Hepatocyte (in vitro differentiated cells): Measurements from ENCODE around the gene POLD2. TPM values are rescaled to one million over a fixed set of nuclear protein-coding genes. Genes with fewer than 3 reads are reported as not detected.

Source experiments
- DNase-seq: peaks from one replicate; pipeline ENCODE4 v3.0.0-alpha.2; 2016; ENCODE audit warnings: low spot score
- H2AFZ ChIP-seq: fragments of 200-600 bp; sonication (generic); 2 replicates; pipeline ENCODE4 v1.6.0; 2016; ENCODE audit warnings: antibody characterized with exemption, mild to moderate bottlenecking
- H3K27ac ChIP-seq: fragments of 200-600 bp; sonication (generic); 2 replicates; pipeline ENCODE4 v1.5.1; 2016; ENCODE audit warnings: mild to moderate bottlenecking
- H3K27me3 ChIP-seq: fragments of 200-600 bp; sonication (generic); 2 replicates; pipeline ENCODE4 v1.6.1; 2016
- H3K36me3 ChIP-seq: fragments of 200-600 bp; sonication (generic); replicated peaks from 2 replicates; pipeline ENCODE4 v1.5.1; 2016; ENCODE audit warnings: low read depth; ENCODE audit not compliant: insufficient read depth
- H3K4me1 ChIP-seq: fragments of 200-600 bp; sonication (generic); 2 replicates; pipeline ENCODE4 v1.5.1; 2016; ENCODE audit warnings: mild to moderate bottlenecking, moderate library complexity; ENCODE audit not compliant: insufficient read depth
- H3K4me2 ChIP-seq: fragments of 200-600 bp; sonication (generic); 2 replicates; pipeline ENCODE4 v1.6.0; 2016
- H3K4me3 ChIP-seq: fragments of 200-600 bp; sonication (generic); 2 replicates; pipeline ENCODE4 v1.5.1; 2016; ENCODE audit warnings: mild to moderate bottlenecking
- H3K79me2 ChIP-seq: fragments of 200-600 bp; sonication (generic); 2 replicates; pipeline ENCODE4 v1.6.0; 2017; ENCODE audit warnings: mild to moderate bottlenecking
- H3K9me2 ChIP-seq: fragments of 200-600 bp; sonication (generic); replicated peaks from 2 replicates; pipeline ENCODE4 v1.6.0; 2017; ENCODE audit warnings: mild to moderate bottlenecking; ENCODE audit not compliant: insufficient read depth
- H3K9me3 ChIP-seq: fragments of 200-600 bp; sonication (generic); 2 replicates; pipeline ENCODE4 v1.5.1; 2016; ENCODE audit warnings: low read depth, mild to moderate bottlenecking
- H4K20me1 ChIP-seq: fragments of 200-600 bp; sonication (generic); 2 replicates; pipeline ENCODE4 v1.6.0; 2016; ENCODE audit warnings: mild to moderate bottlenecking; ENCODE audit not compliant: insufficient read depth, poor library complexity, severe bottlenecking
- CTCF ChIP-seq: fragments of 200-600 bp; sonication (generic); IDR thresholded peaks from 2 replicates; pipeline ENCODE4 v1.5.1; 2016; ENCODE audit warnings: antibody characterized with exemption, mild to moderate bottlenecking; ENCODE audit not compliant: poor library complexity
- EZH2 ChIP-seq: fragments of 200-600 bp; sonication (generic); IDR thresholded peaks from 2 replicates; pipeline ENCODE4 v1.6.1; 2016; ENCODE audit warnings: antibody characterized with exemption, mild to moderate bottlenecking, borderline replicate concordance
- EZH2phosphoT487 ChIP-seq: fragments of 200-600 bp; sonication (generic); IDR thresholded peaks from one replicate; pipeline ENCODE4 v1.6.1; 2018; ENCODE audit warnings: antibody characterized with exemption, mild to moderate bottlenecking, low read depth, moderate library complexity; ENCODE audit not compliant: unreplicated experiment, severe bottlenecking
- WGBS: methylation state at CpG from one replicate; pipeline ENCODE4 v1.1.6; 2016; ENCODE audit warnings: low lambda C conversion rate; ENCODE audit errors: missing lambda C conversion rate; 5-methylcytosine and 5-hydroxymethylcytosine counted together
- polyA plus RNA-seq: library from polyadenylated mRNA; unstranded; fragments of >200 nt; fragmentation: Nextera tagmentation; extraction: Ambion mirVana; gene quantifications from 2 replicates; pipeline ENCODE4 v1.2.1, GENCODE V29; 2016
- total RNA-seq: library from RNA; depleted of rRNA; stranded (reverse); fragments of >200 nt; gene quantifications from 2 replicates; pipeline ENCODE4 v1.2.3, GENCODE V29; 2014

POLD2 gene
- total and polyA plus RNA-seq, 2 experiments from 2014 or later, result 59.9 to 110 TPM

- 92% methylated on average over 4 of the region's 4 CpGs for WGBS
- Histone ChIP-seq H3K9me3 (no peaks in the 10 kb centered on the region), H4K20me1 (no peaks in the 10 kb centered on the region), H3K79me2 (no peaks in the 10 kb centered on the region), H2AFZ (no peak overlapping the region), H3K4me3 (no peak overlapping the region), H3K27ac (no peak overlapping the region), H3K27me3 (no peaks in the 10 kb centered on the region), H3K36me3 (no peaks in the 10 kb centered on the region), H3K4me2 (no peak overlapping the region), H3K9me2 (no peaks in the 10 kb centered on the region), H3K4me1 (no peaks in the 10 kb centered on the region)
- TF ChIP-seq EZH2 (no peak), CTCF (no peak), EZH2phosphoT487 (no peak)
- DNase-seq, result no peak
Observed at GRCh38 chr7:44162179-44162578, 38.8 kb upstream of the POLD2 start.

GRCh38 chr7:44161371-44161770, 38.0 kb upstream of the POLD2 start:
- H3K79me2 ChIP-seq, result no peaks in the 10 kb centered on the region
- H3K27me3 ChIP-seq, result no peaks in the 10 kb centered on the region
- H3K4me3 ChIP-seq, result no peak overlapping the region
- H3K27ac ChIP-seq, result no peak overlapping the region
- WGBS, result 100% methylated on average over 2 of the region's 2 CpGs
- H3K9me2 ChIP-seq, result no peaks in the 10 kb centered on the region
- no peak for DNase-seq
- no peaks in the 10 kb centered on the region for H3K9me3 ChIP-seq
- no peak overlapping the region for H3K4me2 ChIP-seq
- TF ChIP-seq CTCF (no peak), EZH2phosphoT487 (no peak), EZH2 (no peak)
- H4K20me1 ChIP-seq, result no peaks in the 10 kb centered on the region
- H3K36me3 ChIP-seq, result no peaks in the 10 kb centered on the region
- no peak overlapping the region for H2AFZ ChIP-seq
- no peaks in the 10 kb centered on the region for H3K4me1 ChIP-seq

- WGBS, result 91% methylated on average over 4 of the region's 5 CpGs
- Histone ChIP-seq H3K9me2 (no peaks in the 10 kb centered on the region), H3K4me1 (no peaks in the 10 kb centered on the region), H4K20me1 (no peaks in the 10 kb centered on the region), H3K79me2 (no peaks in the 10 kb centered on the region), H2AFZ (no peak overlapping the region), H3K27ac (no peak overlapping the region), H3K27me3 (no peaks in the 10 kb centered on the region), H3K4me2 (no peak overlapping the region), H3K36me3 (no peaks in the 10 kb centered on the region), H3K9me3 (no peaks in the 10 kb centered on the region), H3K4me3 (no peak overlapping the region)
- DNase-seq, result no peak
- TF ChIP-seq EZH2, result no peak
- no peak for TF ChIP-seq CTCF
- TF ChIP-seq EZH2phosphoT487, result no peak
Observed at GRCh38 chr7:44159824-44160630, 36.7 kb upstream of the POLD2 start.
